Right atrium auricular region (tissue), 2 donors: Measurements from ENCODE around the gene ANKFN1. TPM values are rescaled to one million over a fixed set of nuclear protein-coding genes. Genes with fewer than 3 reads are reported as not detected.

ENCODE experiments used
- DNase-seq: peaks from one replicate; pipeline ENCODE4 v3.0.0-alpha.2; 2019; ENCODE audit warnings: low spot score
- H3K27ac ChIP-seq, 2 donors: fragments of 200-600 bp; sonication (generic); 1 replicate in 1 of 2; 2 replicates in 1 of 2; pipeline ENCODE4 v1.5.1; 2016 to 2019
- H3K27me3 ChIP-seq, 2 donors: fragments of 200-600 bp; sonication (generic); one replicate each; pipeline versions ENCODE4 v1.5.1 to v1.6.0; 2017 to 2019
- H3K36me3 ChIP-seq: fragments of 200-600 bp; sonication (generic); one replicate; pipeline ENCODE4 v1.5.1; 2016
- H3K4me1 ChIP-seq, 2 donors: fragments of 200-600 bp; sonication (generic); one replicate each; pipeline versions ENCODE4 v1.5.1 to v1.6.0; 2017 to 2019
- H3K4me3 ChIP-seq, 2 donors: fragments of 200-600 bp; sonication (generic); 1 replicate in 1 of 2; 2 replicates in 1 of 2; pipeline ENCODE4 v1.5.1; 2017 to 2019; ENCODE audit warnings: mild to moderate bottlenecking in 1 of 2, moderate library complexity in 1 of 2
- H3K9me3 ChIP-seq, 2 donors: fragments of 200-600 bp; sonication (generic); one replicate each; pipeline ENCODE4 v1.5.1; 2019
- CTCF ChIP-seq, 2 donors: fragments of 200-600 bp; sonication (generic); IDR thresholded peaks; one replicate each; pipeline ENCODE4 v1.5.1; 2019; ENCODE audit warnings: antibody characterized with exemption in 2 of 2
- total RNA-seq, 2 donors: library from RNA; depleted of rRNA; stranded (reverse); fragments of >200 nt; gene quantifications; one replicate each; pipeline ENCODE4 v1.1.0, GENCODE V29; 2016

The ANKFN1 gene
- total RNA-seq, 2 donors from 2014 or later = 0.67 TPM; not detected in 1

DNA sequence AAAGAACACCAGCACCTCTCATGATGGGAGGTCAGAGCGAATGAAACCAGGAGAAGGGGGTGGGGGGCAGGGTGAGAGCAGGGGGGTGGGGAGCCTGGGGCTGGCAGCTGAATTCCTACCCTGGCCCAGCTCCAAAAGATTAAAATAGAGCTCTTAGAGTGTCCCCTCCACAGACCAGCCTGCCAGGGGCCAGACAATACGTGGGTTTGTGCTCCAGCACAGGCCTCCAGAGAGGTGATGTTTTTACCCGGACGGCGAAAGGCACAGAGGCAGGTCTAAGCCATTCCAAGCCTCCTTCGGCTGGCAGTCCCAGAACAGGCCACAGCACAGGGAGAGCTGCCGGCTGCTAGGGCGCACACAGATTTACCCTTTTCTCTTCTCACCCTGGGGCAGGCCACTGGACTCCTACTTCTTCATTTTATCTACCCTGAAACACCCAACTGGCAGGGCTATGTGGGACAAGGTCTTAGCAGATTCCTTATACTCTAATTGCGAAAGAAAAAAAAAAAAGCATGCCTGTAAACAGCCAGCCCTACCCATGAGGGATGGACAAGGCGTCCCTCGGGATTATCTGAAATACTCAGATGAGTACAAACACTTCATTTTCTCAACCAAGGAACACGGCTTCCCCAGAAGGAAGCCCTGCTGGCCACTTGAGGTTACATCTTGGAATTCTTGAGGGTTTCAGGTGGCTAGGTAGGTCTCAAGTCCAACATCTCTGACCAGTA lies 368.3 kb downstream of the ANKFN1 start:
- TF ChIP-seq CTCF (IDR thresholded peaks at IDR 0.05) = no peak
- no peak for DNase-seq
- Histone ChIP-seq H3K27me3 (no peaks in the 10 kb centered on the region), H3K27ac (no peak overlapping the region), H3K4me1 (peaks cover 0 to 6% of the 10 kb centered on the region in 2 donors), H3K9me3 (no peaks in the 10 kb centered on the region), H3K36me3 (no peaks in the 10 kb centered on the region), H3K4me3 (no peak overlapping the region)

DNA sequence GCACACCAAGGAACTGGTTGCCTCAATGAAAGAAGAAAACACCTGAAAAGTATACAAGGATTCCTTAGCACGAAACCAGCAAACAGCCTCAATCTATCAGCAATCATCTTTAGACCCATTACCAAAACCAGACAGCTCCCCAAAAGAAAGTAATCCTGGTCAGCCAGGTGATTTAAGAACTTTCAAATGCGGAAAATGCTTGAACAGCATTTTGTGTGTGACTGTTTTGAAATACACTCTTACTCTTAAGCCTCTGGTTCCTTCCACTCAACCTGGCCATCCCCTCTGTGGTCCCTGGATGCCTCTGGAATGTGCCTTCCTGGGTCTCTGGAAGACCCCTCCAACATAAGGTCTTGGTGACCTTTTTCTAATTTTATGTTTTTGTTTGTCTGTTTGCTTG lies 369.8 kb downstream of the ANKFN1 start:
- Histone ChIP-seq H3K36me3 (no peaks in the 10 kb centered on the region), H3K4me3 (no peak overlapping the region), H3K27ac (no peak overlapping the region), H3K27me3 (no peaks in the 10 kb centered on the region), H3K4me1 (peaks cover 0 to 6% of the 10 kb centered on the region in 2 donors), H3K9me3 (no peaks in the 10 kb centered on the region)
- no peak for DNase-seq
- TF ChIP-seq CTCF (IDR thresholded peaks at IDR 0.05) = no peak

- no peaks in the 10 kb centered on the region for H3K4me1 ChIP-seq
- no peak for DNase-seq
- no peak overlapping the region for H3K27ac ChIP-seq
- no peaks in the 10 kb centered on the region for H3K27me3 ChIP-seq
- H3K36me3 ChIP-seq = no peaks in the 10 kb centered on the region
- no peak for TF ChIP-seq CTCF (IDR thresholded peaks at IDR 0.05)
- no peak overlapping the region for H3K4me3 ChIP-seq
- no peaks in the 10 kb centered on the region for H3K9me3 ChIP-seq
Observed at GRCh38 chr17:56528696-56529095, 375.4 kb downstream of the ANKFN1 start.

GRCh38 chr17:56532926-56533325 lies 379.7 kb downstream of the ANKFN1 start:
- H3K36me3 ChIP-seq = no peaks in the 10 kb centered on the region

GRCh38 chr17:56536766-56537165 lies 383.5 kb downstream of the ANKFN1 start:
- H3K9me3 ChIP-seq = no peaks in the 10 kb centered on the region
- no peak for DNase-seq
- H3K27me3 ChIP-seq = no peaks in the 10 kb centered on the region
- no peak overlapping the region for H3K4me3 ChIP-seq
- TF ChIP-seq CTCF (IDR thresholded peaks at IDR 0.05) = no peak
- H3K27ac ChIP-seq = no peak overlapping the region
- no peaks in the 10 kb centered on the region for H3K4me1 ChIP-seq
- no peaks in the 10 kb centered on the region for H3K36me3 ChIP-seq

More at GRCh38 chr17:56532926-56533325, 379.7 kb downstream of the ANKFN1 start:
- TF ChIP-seq CTCF (IDR thresholded peaks at IDR 0.05) = no peak
- Histone ChIP-seq H3K9me3 (no peaks in the 10 kb centered on the region), H3K27me3 (no peaks in the 10 kb centered on the region), H3K4me1 (no peaks in the 10 kb centered on the region), H3K4me3 (no peak overlapping the region), H3K27ac (no peak overlapping the region)
- DNase-seq = no peak

GRCh38 chr17:56540836-56541235 lies 387.6 kb downstream of the ANKFN1 start:
- Histone ChIP-seq H3K27ac (no peak overlapping the region), H3K4me1 (no peaks in the 10 kb centered on the region), H3K4me3 (no peak overlapping the region), H3K9me3 (no peaks in the 10 kb centered on the region), H3K27me3 (no peaks in the 10 kb centered on the region), H3K36me3 (no peaks in the 10 kb centered on the region)
- no peak for DNase-seq
- TF ChIP-seq CTCF (IDR thresholded peaks at IDR 0.05) = no peak
